GM19023 (cell line): ENCODE data around the gene ANAPC5.
"Not testable (repeated sequence)": the region's sequence is repeated elsewhere in the genome, so short reads cannot be mapped to it uniquely, and the experiment has no call there.

Source experiments
- ATAC-seq: cut with Tn5 transposase; IDR thresholded peaks from one replicate; pipeline ENCODE4 v1.9.1; 2021; ENCODE audit warnings: mild to moderate bottlenecking, moderate library complexity; ENCODE audit not compliant: unreplicated experiment

ANAPC5 gene, protein sequence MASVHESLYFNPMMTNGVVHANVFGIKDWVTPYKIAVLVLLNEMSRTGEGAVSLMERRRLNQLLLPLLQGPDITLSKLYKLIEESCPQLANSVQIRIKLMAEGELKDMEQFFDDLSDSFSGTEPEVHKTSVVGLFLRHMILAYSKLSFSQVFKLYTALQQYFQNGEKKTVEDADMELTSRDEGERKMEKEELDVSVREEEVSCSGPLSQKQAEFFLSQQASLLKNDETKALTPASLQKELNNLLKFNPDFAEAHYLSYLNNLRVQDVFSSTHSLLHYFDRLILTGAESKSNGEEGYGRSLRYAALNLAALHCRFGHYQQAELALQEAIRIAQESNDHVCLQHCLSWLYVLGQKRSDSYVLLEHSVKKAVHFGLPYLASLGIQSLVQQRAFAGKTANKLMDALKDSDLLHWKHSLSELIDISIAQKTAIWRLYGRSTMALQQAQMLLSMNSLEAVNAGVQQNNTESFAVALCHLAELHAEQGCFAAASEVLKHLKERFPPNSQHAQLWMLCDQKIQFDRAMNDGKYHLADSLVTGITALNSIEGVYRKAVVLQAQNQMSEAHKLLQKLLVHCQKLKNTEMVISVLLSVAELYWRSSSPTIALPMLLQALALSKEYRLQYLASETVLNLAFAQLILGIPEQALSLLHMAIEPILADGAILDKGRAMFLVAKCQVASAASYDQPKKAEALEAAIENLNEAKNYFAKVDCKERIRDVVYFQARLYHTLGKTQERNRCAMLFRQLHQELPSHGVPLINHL

DNA sequence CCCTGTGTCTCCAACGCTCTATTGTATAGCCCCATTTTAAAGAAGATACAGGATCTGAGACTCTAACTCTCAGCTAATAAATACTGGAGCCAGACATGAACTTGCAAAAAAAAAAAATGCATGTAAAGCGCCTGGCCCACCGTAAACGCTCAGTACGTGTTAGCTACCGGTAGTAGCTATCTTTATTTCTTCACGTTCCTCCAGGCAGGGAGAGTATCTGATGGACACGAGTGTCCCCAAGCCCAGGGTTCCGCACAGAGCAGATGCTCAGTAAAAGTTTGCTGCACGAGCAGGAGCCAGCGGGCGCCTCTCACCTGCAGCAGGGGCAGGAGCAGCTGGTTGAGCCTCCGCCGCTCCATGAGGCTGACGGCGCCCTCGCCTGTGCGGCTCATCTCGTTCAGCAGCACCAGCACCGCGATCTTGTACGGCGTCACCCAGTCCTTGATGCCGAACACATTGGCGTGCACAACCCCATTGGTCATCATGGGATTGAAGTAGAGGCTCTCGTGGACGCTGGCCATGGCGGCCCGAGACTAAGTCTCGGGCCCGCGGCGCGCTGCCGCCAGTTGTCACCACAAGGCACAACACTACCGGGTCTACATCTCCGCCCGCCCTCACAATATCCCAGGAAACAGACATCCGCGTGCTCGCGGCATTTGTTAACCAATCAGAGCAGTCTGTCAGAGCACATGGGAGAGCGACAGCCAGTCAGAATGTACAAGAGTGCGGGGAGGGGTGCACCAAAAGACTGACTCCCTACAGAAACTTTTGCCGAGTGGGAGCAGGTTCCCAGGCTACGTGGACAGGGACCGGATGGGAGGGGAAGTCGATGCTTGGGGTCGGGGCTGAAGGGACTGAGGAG, at the start of gene ANAPC5:
TSS of gene ANAPC5 (minus strand) at position 592 of the 862 bp plus-strand sequence. CDS start at position 521, 71 bp downstream.
- peak; percentile 99 for ATAC-seq

DNA sequence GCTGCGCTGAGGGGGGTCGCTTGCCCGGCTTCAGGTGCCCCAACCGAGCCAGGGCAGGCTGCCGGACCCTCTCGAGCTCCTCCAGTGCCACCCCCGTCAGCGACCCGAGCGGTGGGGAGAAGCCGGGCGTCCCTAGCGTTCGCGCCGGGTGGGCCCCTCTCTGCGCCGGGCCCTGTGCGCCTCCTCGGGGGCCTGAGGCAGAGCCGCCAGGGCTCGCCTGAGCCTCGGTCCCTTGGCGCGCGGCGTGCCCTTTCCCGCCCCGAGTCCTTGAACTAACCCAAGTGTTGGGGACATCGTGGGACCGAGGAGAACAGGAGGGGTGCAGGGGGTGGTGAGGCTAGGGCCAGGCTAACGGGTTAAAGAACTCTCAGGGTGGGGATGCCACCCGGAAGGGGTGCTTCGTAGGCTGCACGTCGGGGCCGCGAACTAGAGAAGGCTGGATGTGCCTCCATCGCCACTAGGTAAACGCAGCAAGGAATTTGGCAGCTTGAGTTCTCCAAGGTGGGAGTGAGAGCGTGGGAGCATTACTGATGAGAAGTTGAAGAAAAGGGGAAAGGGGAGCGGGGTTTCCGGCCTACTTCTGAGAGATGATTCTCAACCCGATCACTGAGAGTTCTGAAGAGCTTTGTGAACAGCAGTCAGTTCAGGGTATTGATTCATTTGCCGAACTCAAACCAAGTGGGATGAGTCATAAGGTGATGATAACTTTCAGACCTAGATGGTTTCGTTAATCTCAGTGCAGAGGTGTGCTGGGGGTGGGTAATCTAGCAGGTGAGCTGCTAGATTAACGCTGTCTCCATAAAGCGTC, 48.3 kb upstream of the ANAPC5 start:
- peak; percentile 25 for ATAC-seq

DNA sequence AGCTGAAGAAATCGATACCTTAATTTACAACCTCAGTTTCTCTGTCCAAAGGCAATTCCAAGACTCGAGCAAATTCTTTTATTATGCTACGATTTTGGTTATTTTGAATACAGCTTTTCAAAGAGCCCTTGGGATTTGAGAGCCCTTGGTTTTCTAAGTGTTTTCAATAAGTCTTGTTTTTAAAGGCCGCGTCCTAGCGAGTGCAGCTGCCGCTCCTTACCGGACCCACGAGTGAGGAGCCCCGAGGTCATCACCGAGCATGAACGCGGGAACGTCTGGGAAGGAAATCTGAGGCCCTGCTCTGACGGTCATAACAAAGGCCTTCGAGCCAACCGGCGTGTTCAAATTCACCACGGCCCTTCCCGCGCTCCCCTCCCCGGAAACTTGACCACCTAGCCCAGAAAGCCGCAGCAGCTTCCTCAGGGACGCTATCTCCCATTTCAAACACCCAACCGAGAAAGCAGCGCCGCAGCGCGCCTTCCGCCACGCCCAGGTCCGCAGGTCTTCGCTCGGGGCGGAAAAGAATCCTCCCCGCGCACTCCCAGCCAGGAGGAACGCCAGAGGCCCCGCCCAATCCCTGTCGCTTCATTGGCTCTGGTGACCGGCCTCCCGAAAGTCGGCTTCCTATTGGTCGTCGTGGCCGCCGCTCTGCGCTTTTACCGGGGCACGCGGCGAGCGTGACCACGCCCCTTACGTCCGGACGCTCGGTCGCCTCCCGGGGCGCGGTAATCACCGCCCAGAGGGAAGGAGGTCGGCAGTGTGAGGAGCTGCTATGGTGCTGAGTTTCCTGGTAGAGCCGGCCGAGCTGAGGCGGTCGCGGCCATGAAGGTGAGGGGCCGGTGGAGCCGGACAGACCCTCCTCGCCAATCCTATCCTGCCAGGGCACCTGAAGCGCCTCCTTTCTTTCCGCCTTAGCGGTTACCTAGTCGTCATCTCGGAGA, 47.5 kb upstream of the ANAPC5 start, which contains the start of gene RNF34:
TSS of gene RNF34 (plus strand) at position 728 of the 941 bp plus-strand sequence. CDS start at position 823, 95 bp downstream.
- peak; percentile 94 for ATAC-seq

DNA sequence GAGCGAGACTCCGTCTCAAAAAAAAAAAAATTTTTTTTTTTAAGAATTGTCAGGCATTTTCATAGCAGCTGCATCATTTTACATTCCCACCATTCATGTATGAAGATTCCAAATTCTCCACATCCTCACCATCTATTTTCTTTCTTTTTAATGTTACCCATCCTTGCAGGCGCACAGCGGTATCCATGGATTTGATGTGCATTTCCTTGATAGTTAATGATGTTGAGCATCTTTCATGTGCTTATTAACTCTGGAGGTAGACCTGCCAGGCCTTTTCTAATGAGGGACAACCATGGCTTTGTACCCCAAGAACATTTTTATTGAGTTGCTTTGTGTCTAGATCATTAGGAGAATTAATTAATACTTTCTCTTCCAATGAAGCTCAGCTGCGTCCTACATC, 46.1 kb upstream of the ANAPC5 start:
- no peak for ATAC-seq

DNA sequence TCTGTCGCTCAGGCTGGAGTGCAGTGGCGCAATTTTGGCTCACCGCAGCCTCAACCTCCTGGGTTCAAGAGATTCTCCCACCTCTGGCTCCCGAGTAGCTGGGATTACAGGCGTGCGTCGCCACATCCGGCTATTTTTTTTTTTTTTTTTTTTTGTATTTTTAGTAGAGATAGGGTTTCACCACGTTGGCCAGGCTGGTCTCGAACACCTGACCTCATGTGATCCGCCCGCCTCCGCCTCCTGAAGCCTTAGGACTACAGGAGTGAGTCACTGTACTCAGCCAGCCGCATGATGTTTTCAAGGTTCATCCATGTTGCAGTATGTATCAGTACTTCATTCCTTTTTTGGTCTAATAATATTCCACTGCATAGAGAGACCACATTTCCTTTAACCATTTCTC, 45.3 kb upstream of the ANAPC5 start:
- no peak for ATAC-seq

DNA sequence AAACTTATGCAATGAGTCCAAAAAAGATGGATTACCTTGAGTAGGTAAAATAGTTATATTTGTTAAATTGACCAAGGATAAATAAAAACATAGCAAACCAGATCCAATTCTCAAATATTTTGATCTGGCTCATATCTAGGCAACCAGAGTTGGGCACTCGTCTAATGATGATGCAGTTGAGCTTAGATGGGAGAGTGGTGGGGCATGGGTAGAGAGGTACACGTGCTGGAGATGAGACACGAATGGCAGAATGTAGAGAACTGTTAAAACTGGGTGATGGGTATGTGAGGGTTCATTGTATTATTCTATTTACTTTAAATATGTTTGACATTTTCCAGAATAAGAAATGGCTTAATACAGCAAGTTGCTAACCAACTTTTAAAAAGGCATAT, 40.1 kb upstream of the ANAPC5 start:
- ATAC-seq = no peak

DNA sequence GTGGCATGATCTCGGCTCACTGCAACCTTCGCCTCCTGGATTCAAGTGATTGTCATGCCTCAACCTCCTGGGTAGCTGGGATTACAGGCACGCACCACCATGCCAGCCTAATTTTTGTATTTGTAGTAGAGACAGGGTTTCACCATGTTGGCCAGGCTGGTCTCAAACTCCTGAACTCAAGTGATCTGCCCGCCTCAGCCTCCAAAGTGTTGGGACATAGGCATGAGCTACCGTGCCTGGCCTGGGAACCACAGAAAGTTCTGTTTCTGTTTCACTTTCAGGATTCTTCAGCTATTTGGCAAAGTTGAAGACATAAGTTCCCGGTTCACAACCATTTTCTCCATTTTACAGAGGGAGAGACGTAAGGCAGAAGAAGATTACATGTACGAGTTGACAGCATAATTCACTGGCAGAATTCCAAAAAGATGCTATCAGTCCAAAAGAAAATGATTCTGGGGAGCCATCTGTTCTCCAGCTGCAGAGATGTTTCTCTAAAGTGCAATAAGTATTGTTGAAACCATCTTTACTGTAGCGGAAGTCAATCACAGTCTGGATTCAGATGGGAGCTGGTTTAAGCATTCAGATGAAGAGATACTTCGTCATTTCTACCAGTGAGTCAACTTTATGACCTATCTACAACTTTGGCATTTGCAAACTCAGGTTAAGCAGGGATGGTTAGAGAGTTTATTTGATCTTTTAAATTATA, 39.6 kb upstream of the ANAPC5 start:
- ATAC-seq = no peak

DNA sequence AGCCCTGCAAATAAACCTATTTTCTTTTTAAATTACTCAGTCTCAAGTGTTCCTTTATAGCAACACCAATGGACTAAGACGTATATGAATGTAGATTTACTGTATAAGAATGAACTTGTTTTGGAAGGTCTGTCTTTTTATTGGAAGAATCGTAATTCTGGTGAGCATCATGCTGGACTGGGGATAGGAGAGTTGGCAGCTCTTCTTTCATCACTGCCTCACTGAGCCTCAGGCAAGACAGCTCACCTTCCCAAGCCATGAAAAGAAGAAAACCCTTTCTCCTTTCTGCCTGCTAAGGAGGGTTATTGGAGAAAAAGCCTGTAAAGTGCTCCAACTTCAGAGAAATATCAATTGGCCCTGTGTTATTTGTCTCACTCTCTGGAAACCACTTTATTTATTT, 38.6 kb upstream of the ANAPC5 start:
- ATAC-seq = no peak

DNA sequence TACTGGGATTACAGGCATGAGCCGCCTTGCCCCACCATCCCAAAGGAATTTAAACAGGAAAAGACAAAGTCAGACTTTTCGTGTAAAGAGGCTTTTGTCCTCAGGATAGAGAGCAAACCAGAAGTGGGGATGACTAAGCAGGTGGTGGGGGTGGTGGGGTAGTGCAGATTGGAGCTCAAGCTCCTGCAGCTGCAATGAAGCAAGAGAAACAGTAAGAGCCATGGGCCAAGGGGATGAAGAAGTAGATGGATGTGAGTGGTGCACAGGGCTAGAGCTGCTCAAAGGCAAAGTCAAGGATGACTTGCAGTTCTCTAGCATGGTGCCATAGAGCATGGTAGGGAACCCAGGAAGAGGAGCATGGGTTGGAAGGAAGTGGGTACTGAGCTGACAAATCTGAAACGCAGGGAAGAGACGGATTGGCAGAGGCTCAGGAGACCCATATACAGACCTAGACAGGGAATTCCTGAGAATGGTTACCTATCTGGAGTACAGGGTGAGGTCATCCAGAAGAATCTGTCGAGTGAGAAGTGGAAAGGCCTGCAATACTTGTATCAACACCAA, 36.3 kb upstream of the ANAPC5 start:
- ATAC-seq = no peak

DNA sequence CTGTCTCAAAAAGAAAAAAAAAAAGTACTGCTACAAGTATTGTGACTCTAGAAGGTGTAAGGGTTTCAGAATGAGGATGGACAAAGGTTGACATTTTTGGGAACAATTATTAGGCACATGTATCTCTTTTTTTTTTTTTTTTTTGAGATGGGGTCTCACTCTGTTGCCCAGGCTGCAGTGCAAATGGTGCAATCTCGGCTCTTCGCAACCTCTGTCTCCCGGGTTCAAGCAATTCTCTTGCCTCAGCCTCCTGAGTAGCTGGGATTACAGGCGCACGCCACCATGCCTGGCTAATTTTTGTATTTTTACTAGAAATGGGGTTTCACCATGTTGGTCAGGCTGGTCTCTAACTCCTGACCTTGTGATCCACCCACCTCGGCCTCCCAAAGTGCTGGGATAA, 32.7 kb upstream of the ANAPC5 start:
- ATAC-seq = not testable (repeated sequence)

DNA sequence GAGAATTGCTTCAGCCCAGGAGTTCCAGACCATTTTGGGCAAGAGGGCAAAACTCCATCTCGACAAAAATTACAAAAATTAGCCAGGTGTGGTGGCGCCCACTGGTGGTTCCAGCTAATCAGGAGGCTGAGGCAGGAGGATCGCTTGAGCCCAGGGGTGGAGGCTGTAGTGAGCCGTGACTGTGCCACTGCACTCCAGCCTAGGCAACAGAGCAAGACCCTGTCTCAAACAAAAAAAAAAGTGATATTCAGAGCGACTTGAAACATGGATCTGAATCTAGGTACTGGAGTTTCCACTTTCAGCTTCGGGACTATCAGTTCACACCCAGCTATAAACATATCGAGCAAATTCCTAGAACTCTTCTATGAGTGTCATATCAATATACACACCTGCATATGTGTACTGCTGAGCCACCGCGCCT, 31.4 kb upstream of the ANAPC5 start:
- ATAC-seq = no peak

DNA sequence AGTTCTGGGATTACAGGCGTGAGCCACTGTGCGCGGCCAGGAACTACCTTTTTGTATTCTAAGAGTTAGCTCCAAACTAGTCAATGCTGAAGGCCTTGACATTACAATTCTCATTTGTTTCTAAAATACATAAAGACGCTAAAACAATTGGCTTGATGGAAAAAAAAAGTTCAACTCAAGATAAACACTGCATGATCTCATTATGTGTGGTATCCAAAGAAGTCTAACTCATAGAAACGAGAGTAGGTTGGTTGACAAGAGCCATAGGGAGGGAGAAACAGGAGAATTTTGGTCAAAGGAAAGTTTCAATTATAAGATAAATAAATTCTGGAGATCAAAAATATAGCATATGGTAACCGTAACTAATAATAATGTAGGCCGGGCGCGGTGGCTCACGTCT, 27.7 kb upstream of the ANAPC5 start:
- ATAC-seq = no peak

DNA sequence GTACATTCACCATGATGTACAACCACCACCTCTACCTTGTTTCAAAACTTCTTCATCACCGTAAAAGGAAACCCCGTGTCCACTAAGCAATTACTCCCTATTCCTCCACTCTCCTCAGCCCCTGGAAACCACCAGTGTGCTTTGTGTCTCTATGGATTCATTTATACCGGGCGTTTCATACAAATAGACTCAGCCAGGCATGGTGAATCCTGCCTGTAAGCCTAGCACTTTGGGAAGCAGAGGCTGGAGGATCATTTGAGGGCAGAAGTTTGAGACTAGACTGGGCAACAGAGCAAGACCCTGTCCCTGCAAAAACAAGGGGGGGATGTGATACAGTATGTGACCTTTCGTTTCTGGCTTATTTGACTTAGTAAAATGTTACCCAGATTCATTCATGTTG, 26.5 kb upstream of the ANAPC5 start:
- ATAC-seq = no peak

DNA sequence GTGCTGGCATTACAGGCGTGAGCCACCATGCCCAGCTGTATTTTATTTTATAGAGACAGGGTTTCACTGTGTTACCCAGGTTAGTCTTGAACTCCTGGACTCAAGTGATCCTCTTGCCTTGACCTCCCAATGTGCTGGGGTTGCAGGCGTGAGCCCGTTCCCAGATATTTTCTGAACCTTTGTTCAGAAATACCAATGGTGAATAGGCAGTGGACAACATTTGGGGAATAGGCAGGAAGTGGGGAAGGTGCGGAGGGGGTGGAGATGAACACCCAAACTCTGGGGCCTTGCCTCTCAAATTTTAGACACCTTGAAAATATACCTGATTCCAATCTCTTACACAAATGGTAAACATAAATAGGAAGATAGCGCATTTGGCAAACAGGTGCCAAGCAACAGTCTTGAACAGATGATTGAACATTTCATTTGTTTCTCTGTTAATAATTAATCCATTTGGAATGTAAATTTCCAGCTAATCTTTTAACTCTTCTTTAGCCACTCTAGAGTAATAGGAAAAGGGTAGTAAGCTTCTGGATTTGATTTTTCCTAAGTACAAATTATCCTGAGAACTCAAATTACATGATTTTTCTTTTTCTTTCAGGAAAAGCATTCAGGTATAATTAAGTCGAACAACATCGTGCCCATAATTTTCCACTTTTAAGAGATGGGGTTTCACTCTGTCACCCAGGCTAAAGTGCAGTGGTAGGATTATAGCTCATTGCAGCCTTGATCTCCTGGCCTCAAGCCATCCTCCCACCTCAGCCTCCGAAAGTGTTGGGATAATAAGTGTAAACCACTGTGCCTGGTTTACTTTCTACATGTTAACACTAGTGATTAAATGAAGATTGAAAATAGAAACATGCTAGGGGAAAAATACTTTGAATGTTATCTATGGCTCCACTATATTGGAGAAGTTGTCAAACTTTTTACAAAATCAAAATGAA, 24.8 kb upstream of the ANAPC5 start:
- ATAC-seq = no peak

DNA sequence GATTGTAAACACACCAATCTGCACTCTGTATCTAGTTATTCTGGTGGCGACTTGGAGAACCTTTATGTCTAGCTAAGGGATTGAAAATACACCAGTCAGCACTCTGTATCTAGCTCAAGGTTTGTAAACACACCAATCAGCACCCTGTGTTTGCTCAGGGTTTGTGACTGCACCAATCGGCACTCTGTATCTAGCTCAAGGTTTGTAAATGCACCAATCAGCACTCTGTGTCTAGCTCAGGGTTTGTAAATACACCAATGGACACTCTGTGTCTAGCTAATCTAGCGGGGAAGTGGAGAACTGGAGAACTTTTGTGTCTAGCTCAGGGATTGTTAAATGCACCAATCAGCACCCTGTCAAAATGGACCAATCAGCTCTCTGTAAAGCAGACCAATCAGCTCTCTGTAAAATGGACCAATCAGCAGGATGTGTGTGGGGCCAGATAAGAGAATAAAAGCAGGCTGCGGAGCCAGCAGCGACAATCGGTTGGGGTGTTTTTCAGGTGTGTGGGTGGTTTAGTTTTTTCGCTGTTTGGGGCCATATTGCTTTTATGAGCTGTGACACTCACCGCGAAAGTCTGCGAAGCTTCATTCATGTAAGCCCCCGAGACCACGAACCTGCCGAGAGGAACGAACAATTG, 22.9 kb upstream of the ANAPC5 start:
- not testable (repeated sequence) for ATAC-seq

DNA sequence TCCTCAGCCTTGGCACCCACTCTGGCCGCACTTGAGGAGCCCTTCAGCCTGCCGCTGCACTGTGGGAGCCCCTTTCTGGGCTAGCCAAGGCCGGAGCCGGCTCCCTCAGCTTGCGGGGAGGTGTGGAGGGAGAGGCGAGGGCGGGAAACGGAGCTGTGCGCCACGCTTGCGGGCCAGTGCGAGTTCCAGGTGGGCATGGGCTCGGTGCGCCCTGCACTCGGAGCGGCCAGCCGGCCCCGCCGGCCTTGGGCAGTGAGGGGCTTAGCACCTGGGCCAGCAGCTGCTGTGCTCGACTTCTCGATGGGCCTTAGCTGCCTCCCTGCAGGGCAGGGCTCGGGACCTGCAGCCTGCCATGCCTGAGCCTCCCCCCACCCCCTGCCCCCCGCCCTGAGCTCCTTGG, 22.1 kb upstream of the ANAPC5 start:
- not testable (repeated sequence) for ATAC-seq

DNA sequence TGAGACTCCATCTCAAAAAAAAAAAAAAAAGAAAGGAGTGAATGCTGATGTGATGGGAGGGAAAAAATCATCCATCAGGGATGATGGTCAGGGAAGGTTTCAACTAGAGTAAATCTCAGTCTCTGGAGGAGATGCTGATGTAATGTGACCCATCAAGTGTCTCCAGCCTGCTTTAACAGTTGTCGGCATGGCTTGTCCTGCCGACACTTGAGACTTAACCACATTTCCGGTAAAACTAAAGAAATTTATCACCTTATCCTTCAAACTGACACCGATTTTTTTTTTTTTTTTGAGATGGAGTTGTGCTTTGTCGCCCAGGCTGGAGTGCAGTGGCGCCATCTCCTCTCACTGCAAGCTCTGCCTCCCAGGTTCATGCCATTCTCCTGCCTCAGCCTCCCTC, 21.5 kb upstream of the ANAPC5 start:
- ATAC-seq = no peak
